ENCODE results near the gene NFATC2.

The NFATC2 gene

GRCh38 chr20:51429696-51430095 is 112.8 kb downstream of the NFATC2 start:
- Histone ChIP-seq H4K20me1 (ENCODE audit: insufficient read depth, low read length) (no peaks in the 10 kb centered on the region), H3F3A (ENCODE audit: insufficient read depth, low read length) (no peaks in the 10 kb centered on the region), H3K9ac (ENCODE audit: low read length) (no peak overlapping the region), H3K9me3 (ENCODE audit: low read length) (no peaks in the 10 kb centered on the region), H3K4me1 (ENCODE audit: insufficient read depth, low read length, severe bottlenecking) (peaks cover 64% of the 10 kb centered on the region), H3K79me2 (ENCODE audit: insufficient read depth, low read length) (no peaks in the 10 kb centered on the region), H2AFZ (ENCODE audit: low read length) (no peak overlapping the region), H3K4me2 (ENCODE audit: low read length) (no peak overlapping the region), H3K27me3 (ENCODE audit: insufficient read depth, low read length) (no peaks in the 10 kb centered on the region), H3K27ac (ENCODE audit: low read depth, low read length, poor library complexity, severe bottlenecking) (no peak overlapping the region), H3K36me3 (ENCODE audit: insufficient read depth, low read length) (peaks cover 80% of the 10 kb centered on the region), H3K9me2 (ENCODE audit: low read depth, low read length) (no peaks in the 10 kb centered on the region), H3K4me3 (ENCODE audit: low read depth, low read length, poor library complexity, severe bottlenecking) (no peak overlapping the region)
- TF ChIP-seq CTCF (IDR thresholded peaks at IDR 0.05; ENCODE audit: low read length) (no peak), EZH2 (IDR thresholded peaks at IDR 0.05; ENCODE audit: borderline replicate concordance, low read length) (no peak)

DNA sequence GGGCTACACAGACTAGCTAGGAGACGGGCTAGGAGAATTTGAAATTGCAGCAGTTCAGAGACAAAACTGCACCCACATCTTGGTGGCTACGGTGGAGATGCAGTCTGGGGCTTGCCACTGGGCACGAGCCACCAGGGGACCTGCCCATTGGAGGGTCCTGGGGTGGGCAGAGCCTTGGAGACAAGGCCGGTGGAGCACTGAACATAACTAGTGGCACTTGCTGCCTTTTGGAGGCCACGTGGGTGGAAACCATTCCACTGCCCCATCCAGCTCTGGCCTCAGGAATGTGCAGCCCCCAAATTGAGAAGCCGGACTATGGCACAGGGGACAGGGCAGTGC is 113.4 kb downstream of the NFATC2 start:
- no peak overlapping the region for H3K4me2 ChIP-seq (ENCODE audit: low read length)
- TF ChIP-seq EZH2 (IDR thresholded peaks at IDR 0.05; ENCODE audit: borderline replicate concordance, low read length): no peak
- no peak for TF ChIP-seq CTCF (IDR thresholded peaks at IDR 0.05; ENCODE audit: low read length)
- H3K9me2 ChIP-seq (ENCODE audit: low read depth, low read length): no peaks in the 10 kb centered on the region
- no peak overlapping the region for H3K9ac ChIP-seq (ENCODE audit: low read length)
- H3K4me3 ChIP-seq (ENCODE audit: low read depth, low read length, poor library complexity, severe bottlenecking): no peak overlapping the region
- peaks cover 70% of the 10 kb centered on the region for H3K4me1 ChIP-seq (ENCODE audit: insufficient read depth, low read length, severe bottlenecking)
- no peaks in the 10 kb centered on the region for H3K79me2 ChIP-seq (ENCODE audit: insufficient read depth, low read length)
- no peaks in the 10 kb centered on the region for H3F3A ChIP-seq (ENCODE audit: insufficient read depth, low read length)
- no peaks in the 10 kb centered on the region for H3K9me3 ChIP-seq (ENCODE audit: low read length)
- H3K27me3 ChIP-seq (ENCODE audit: insufficient read depth, low read length): no peaks in the 10 kb centered on the region
- H3K36me3 ChIP-seq (ENCODE audit: insufficient read depth, low read length): peaks cover 76% of the 10 kb centered on the region
- no peaks in the 10 kb centered on the region for H4K20me1 ChIP-seq (ENCODE audit: insufficient read depth, low read length)
- no peak overlapping the region for H2AFZ ChIP-seq (ENCODE audit: low read length)
- H3K27ac ChIP-seq (ENCODE audit: low read depth, low read length, poor library complexity, severe bottlenecking): peak overlapping the region; percentile 86

- no peak overlapping the region for H3K4me3 ChIP-seq (ENCODE audit: low read depth, low read length, poor library complexity, severe bottlenecking)
- H3K4me1 ChIP-seq (ENCODE audit: insufficient read depth, low read length, severe bottlenecking): peaks cover 76% of the 10 kb centered on the region
- H3K9me2 ChIP-seq (ENCODE audit: low read depth, low read length): no peaks in the 10 kb centered on the region
- H3K9ac ChIP-seq (ENCODE audit: low read length): no peak overlapping the region
- H2AFZ ChIP-seq (ENCODE audit: low read length): no peak overlapping the region
- H3K36me3 ChIP-seq (ENCODE audit: insufficient read depth, low read length): peaks cover 76% of the 10 kb centered on the region
- no peaks in the 10 kb centered on the region for H3F3A ChIP-seq (ENCODE audit: insufficient read depth, low read length)
- no peaks in the 10 kb centered on the region for H3K9me3 ChIP-seq (ENCODE audit: low read length)
- no peaks in the 10 kb centered on the region for H3K27me3 ChIP-seq (ENCODE audit: insufficient read depth, low read length)
- TF ChIP-seq CTCF (IDR thresholded peaks at IDR 0.05; ENCODE audit: low read length): no peak
- H3K27ac ChIP-seq (ENCODE audit: low read depth, low read length, poor library complexity, severe bottlenecking): peak overlapping the region; percentile 86
- H3K79me2 ChIP-seq (ENCODE audit: insufficient read depth, low read length): no peaks in the 10 kb centered on the region
- no peaks in the 10 kb centered on the region for H4K20me1 ChIP-seq (ENCODE audit: insufficient read depth, low read length)
- no peak overlapping the region for H3K4me2 ChIP-seq (ENCODE audit: low read length)
Observed at GRCh38 chr20:51428401-51429143, 113.9 kb downstream of the NFATC2 start.
